B cell (primary cell): ENCODE results near the gene IFNA7.
"Not testable (repeated sequence)": the region's sequence is repeated elsewhere in the genome, so short reads cannot be mapped to it uniquely, and the experiment has no call there.

Experiments
- EZH2 ChIP-seq: IDR thresholded peaks from 2 replicates; pipeline ENCODE4 v1.6.1; 2012; ENCODE audit warnings: borderline replicate concordance, low read depth, mild to moderate bottlenecking, moderate library complexity, low read length; ENCODE audit not compliant: insufficient read depth, poor library complexity, severe bottlenecking
- TF ChIP-seq, protein P1 (sequence below): fragments of 200-600 bp; IDR thresholded peaks from one replicate; pipeline ENCODE4 v1.8.0; 2022; ENCODE audit warnings: antibody characterized with exemption, mild to moderate bottlenecking

DNA sequence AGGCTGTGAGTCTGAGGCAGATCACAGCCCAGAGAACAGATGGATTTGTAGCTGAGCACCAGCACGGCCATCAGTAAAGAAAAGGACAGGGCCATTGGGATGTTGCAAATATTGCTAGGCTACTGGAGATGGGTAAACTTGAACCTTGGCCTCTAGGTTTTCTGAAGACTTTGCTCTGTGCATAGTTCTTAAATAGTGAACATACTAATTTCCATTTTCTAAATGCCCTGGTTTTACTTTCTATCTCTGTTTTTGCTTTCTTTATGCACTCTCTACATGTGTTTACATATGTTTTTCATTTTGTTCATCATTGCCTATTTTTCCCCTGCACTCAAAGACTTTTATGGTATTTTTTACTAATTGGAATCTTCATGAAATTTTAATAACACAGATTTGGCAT is 15.2 kb upstream of the IFNA7 start, which contains the start of gene IFNA16:
- TF ChIP-seq EZH2, result not testable (repeated sequence)
- TF ChIP-seq, protein P1, sequence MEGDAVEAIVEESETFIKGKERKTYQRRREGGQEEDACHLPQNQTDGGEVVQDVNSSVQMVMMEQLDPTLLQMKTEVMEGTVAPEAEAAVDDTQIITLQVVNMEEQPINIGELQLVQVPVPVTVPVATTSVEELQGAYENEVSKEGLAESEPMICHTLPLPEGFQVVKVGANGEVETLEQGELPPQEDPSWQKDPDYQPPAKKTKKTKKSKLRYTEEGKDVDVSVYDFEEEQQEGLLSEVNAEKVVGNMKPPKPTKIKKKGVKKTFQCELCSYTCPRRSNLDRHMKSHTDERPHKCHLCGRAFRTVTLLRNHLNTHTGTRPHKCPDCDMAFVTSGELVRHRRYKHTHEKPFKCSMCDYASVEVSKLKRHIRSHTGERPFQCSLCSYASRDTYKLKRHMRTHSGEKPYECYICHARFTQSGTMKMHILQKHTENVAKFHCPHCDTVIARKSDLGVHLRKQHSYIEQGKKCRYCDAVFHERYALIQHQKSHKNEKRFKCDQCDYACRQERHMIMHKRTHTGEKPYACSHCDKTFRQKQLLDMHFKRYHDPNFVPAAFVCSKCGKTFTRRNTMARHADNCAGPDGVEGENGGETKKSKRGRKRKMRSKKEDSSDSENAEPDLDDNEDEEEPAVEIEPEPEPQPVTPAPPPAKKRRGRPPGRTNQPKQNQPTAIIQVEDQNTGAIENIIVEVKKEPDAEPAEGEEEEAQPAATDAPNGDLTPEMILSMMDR, result not testable (repeated sequence)
